Epithelial cell of proximal tubule (primary cell): ENCODE data around the gene NRSN2. TPM values are rescaled to one million over a fixed set of nuclear protein-coding genes. Genes with fewer than 3 reads are reported as not detected.

Experiments used
- DNase-seq: peaks from one replicate; pipeline ENCODE4 v3.0.0-alpha.2; 2011; ENCODE audit warnings: low read depth
- H3K4me3 ChIP-seq: 2 replicates; pipeline ENCODE4 v1.5.1; 2011; ENCODE audit warnings: low read depth, mild to moderate bottlenecking, low read length
- CTCF ChIP-seq: conservative IDR thresholded peaks from 2 replicates; pipeline ENCODE4 v1.5.1; 2012; ENCODE audit warnings: low read depth, mild to moderate bottlenecking, low read length
- total RNA-seq: library from RNA; depleted of rRNA; stranded (reverse); fragments of >200 nt; gene quantifications from 2 replicates; pipeline ENCODE4 v1.2.3, GENCODE V29; 2015

NRSN2 gene
- total RNA-seq, 1 donor from 2014 or later: 52.4 TPM

GRCh38 chr20:361561-361960, 14.7 kb downstream of the NRSN2 start:
- H3K4me3 ChIP-seq: no peak overlapping the region
- TF ChIP-seq CTCF: no peak
- DNase-seq: no peak

- no peak overlapping the region for H3K4me3 ChIP-seq
- peak; percentile 71 for DNase-seq
- peak; percentile 75 for TF ChIP-seq CTCF
These were observed 15.7 kb downstream of the NRSN2 start for GRCh38 chr20:362271-363254.

GRCh38 chr20:363319-364078, 16.6 kb downstream of the NRSN2 start:
- H3K4me3 ChIP-seq: no peak overlapping the region
- no peak for TF ChIP-seq CTCF
- no peak for DNase-seq

GRCh38 chr20:364905-365794, 18.2 kb downstream of the NRSN2 start:
- no peak for TF ChIP-seq CTCF
- no peak overlapping the region for H3K4me3 ChIP-seq
- no peak for DNase-seq

GRCh38 chr20:366041-366718, 19.3 kb downstream of the NRSN2 start:
- no peak overlapping the region for H3K4me3 ChIP-seq
- DNase-seq: no peak
- TF ChIP-seq CTCF: no peak
